ENCODE results near the gene EXOC2. TPM values are rescaled to one million over a fixed set of nuclear protein-coding genes. Genes with fewer than 3 reads are reported as not detected.

Gene EXOC2
- total and polyA plus RNA-seq, 10 of the 15 experiments (the other 5 are each of a cell fraction or from before 2014, with no cell fraction given) = 8.7 to 32.8 (median 20.7) TPM

DNA sequence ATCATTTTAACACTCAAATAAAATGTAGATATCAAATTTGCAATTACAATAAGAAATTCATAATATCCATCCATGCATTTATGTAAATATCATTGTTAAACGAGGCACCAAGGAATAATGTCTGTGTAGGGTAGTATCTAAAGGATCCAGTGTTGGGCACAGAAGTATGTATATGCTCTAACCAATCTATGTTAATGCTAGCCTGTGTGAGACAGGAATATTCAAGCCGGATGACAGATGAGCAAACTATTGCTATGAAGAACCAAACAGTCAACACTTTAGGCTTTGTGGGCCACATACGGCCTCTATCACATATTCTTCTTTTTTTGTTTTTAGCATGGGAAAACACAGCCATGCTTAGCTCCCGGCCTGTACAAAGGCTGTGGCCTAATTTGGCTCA, 81.0 kb downstream of the EXOC2 start:
- Histone ChIP-seq H3K4me2 (ENCODE audit: control insufficient read depth, insufficient read depth) (no peak overlapping the region), H3K4me1 (ENCODE audit: control insufficient read depth, insufficient read depth, low read length) (peaks cover 8% of the 10 kb centered on the region; the same call in 1 of the 2 replicates), H3K9ac (ENCODE audit: control insufficient read depth, insufficient read depth, low read length) (no peak overlapping the region), H3K27ac (ENCODE audit: control insufficient read depth, insufficient read depth) (no peak overlapping the region), H3K36me3 (ENCODE audit: control insufficient read depth in 2 of 2, insufficient read depth in 2 of 2, low read length in 1 of 2) (peaks cover 0 to 3% of the 10 kb centered on the region in 2 experiments; a peak in 2 of 4 replicates), H2AFZ (ENCODE audit: control insufficient read depth, low read depth, low read length) (no peak overlapping the region), H3K79me2 (ENCODE audit: control insufficient read depth, insufficient read depth, low read length) (no peaks in the 10 kb centered on the region), H3K9me3 (replicated peaks; ENCODE audit: control insufficient read depth, insufficient read depth, low read length) (no peaks in the 10 kb centered on the region), H3K4me3 (no peak overlapping the region), H3K27me3 (replicated peaks in 1 of 2; ENCODE audit: control insufficient read depth in 2 of 2, insufficient read depth in 2 of 2, low read length in 1 of 2) (no peaks in the 10 kb centered on the region), H4K20me1 (ENCODE audit: control insufficient read depth, insufficient read depth) (no peaks in the 10 kb centered on the region)
- WGBS (ENCODE audit: insufficient coverage, insufficient replicate concordance, low lambda C conversion rate, missing lambda C conversion rate) = 61% methylated on average over 4 of the region's 4 CpGs
- SMC1A ChIA-PET (ENCODE audit: uncharacterized antibody, unreplicated experiment) = no interaction called here
- POLR2A ChIA-PET = no interaction called here
- no peak for TF ChIP-seq NBN (IDR thresholded peaks at IDR 0.05)
- TF ChIP-seq, protein P1, sequence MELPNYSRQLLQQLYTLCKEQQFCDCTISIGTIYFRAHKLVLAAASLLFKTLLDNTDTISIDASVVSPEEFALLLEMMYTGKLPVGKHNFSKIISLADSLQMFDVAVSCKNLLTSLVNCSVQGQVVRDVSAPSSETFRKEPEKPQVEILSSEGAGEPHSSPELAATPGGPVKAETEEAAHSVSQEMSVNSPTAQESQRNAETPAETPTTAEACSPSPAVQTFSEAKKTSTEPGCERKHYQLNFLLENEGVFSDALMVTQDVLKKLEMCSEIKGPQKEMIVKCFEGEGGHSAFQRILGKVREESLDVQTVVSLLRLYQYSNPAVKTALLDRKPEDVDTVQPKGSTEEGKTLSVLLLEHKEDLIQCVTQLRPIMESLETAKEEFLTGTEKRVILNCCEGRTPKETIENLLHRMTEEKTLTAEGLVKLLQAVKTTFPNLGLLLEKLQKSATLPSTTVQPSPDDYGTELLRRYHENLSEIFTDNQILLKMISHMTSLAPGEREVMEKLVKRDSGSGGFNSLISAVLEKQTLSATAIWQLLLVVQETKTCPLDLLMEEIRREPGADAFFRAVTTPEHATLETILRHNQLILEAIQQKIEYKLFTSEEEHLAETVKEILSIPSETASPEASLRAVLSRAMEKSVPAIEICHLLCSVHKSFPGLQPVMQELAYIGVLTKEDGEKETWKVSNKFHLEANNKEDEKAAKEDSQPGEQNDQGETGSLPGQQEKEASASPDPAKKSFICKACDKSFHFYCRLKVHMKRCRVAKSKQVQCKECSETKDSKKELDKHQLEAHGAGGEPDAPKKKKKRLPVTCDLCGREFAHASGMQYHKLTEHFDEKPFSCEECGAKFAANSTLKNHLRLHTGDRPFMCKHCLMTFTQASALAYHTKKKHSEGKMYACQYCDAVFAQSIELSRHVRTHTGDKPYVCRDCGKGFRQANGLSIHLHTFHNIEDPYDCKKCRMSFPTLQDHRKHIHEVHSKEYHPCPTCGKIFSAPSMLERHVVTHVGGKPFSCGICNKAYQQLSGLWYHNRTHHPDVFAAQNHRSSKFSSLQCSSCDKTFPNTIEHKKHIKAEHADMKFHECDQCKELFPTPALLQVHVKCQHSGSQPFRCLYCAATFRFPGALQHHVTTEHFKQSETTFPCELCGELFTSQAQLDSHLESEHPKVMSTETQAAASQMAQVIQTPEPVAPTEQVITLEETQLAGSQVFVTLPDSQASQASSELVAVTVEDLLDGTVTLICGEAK (IDR thresholded peaks at IDR 0.05; ENCODE audit: borderline replicate concordance) = no peak
- TF ChIP-seq ZSCAN29 (IDR thresholded peaks at IDR 0.05) = no peak
- no peak for TF ChIP-seq SRF (IDR thresholded peaks at IDR 0.05; ENCODE audit: low read depth in 2 of 2, low read length in 2 of 2)
- no peak for TF ChIP-seq ZNF217 (IDR thresholded peaks at IDR 0.05)
- TF ChIP-seq, protein P2, sequence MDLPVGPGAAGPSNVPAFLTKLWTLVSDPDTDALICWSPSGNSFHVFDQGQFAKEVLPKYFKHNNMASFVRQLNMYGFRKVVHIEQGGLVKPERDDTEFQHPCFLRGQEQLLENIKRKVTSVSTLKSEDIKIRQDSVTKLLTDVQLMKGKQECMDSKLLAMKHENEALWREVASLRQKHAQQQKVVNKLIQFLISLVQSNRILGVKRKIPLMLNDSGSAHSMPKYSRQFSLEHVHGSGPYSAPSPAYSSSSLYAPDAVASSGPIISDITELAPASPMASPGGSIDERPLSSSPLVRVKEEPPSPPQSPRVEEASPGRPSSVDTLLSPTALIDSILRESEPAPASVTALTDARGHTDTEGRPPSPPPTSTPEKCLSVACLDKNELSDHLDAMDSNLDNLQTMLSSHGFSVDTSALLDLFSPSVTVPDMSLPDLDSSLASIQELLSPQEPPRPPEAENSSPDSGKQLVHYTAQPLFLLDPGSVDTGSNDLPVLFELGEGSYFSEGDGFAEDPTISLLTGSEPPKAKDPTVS (IDR thresholded peaks at IDR 0.05; ENCODE audit: low read depth, low read length) = no peak
- BruUV-seq (replicated peaks) = no TSS peak
- ATAC-seq (no peak), FAIRE-seq (no peak), DNase-seq (ENCODE audit: low read depth, low spot score) (no peak)
- in situ Hi-C loops (cut with MboI) = no loop called here
- CTCF ChIA-PET = no interaction called here
- intact Hi-C loops (cut with micrococcal nuclease; ENCODE audit: unreplicated experiment) = no loop called here
- RAD21 ChIA-PET (ENCODE audit: unreplicated experiment) = no interaction called here
